ENCODE results near the gene TSR3.

Gene TSR3

GRCh38 chr16:1322407-1322806 is 29.3 kb downstream of the TSR3 start:
- DNase-seq, result no peak

- DNase-seq, result no peak
Measured at GRCh38 chr16:1320658-1321240, 30.9 kb downstream of the TSR3 start.

GRCh38 chr16:1320097-1320496 is 31.6 kb downstream of the TSR3 start:
- DNase-seq, result no peak

GRCh38 chr16:1319041-1319440 is 32.6 kb downstream of the TSR3 start:
- DNase-seq, result no peak

- no peak for DNase-seq
Measured at GRCh38 chr16:1318268-1318545, 33.5 kb downstream of the TSR3 start.

- no peak for DNase-seq
Measured at GRCh38 chr16:1317479-1318267, 34.0 kb downstream of the TSR3 start.

GRCh38 chr16:1316033-1316405 is 35.7 kb downstream of the TSR3 start:
- no peak for DNase-seq

GRCh38 chr16:1315081-1316032 is 36.3 kb downstream of the TSR3 start:
- no peak for DNase-seq

GRCh38 chr16:1314399-1315068 is 37.1 kb downstream of the TSR3 start:
- DNase-seq, result no peak

- no peak for DNase-seq
Measured at GRCh38 chr16:1313721-1314369, 37.8 kb downstream of the TSR3 start.

GRCh38 chr16:1312903-1313302 is 38.8 kb downstream of the TSR3 start:
- no peak for DNase-seq

- no peak for DNase-seq
Measured at GRCh38 chr16:1312467-1312816, 39.2 kb downstream of the TSR3 start.

GRCh38 chr16:1311738-1312466 is 39.8 kb downstream of the TSR3 start:
- DNase-seq, result no peak

GRCh38 chr16:1311212-1311737 is 40.4 kb downstream of the TSR3 start:
- no peak for DNase-seq

- no peak for DNase-seq
Measured at GRCh38 chr16:1310832-1311200, 40.9 kb downstream of the TSR3 start.

GRCh38 chr16:1309888-1310831 is 41.5 kb downstream of the TSR3 start:
- peak; percentile 34 for DNase-seq

GRCh38 chr16:1308977-1309885 is 42.4 kb downstream of the TSR3 start, which contains the start of gene UBE2I:
UBE2I (plus strand) TSS chr16:1309636; CDS start chr16:1314031, 4,395 bp downstream.
- DNase-seq, result peak; percentile 100

- no peak for DNase-seq
Measured at GRCh38 chr16:1308036-1308976, 43.4 kb downstream of the TSR3 start.
